ENCODE data around the gene AXDND1. TPM values are rescaled to one million over a fixed set of nuclear protein-coding genes. Genes with fewer than 3 reads are reported as not detected.

The AXDND1 gene
- polyA plus RNA-seq, 3 donors = 0.09 TPM; not detected in 2

DNA sequence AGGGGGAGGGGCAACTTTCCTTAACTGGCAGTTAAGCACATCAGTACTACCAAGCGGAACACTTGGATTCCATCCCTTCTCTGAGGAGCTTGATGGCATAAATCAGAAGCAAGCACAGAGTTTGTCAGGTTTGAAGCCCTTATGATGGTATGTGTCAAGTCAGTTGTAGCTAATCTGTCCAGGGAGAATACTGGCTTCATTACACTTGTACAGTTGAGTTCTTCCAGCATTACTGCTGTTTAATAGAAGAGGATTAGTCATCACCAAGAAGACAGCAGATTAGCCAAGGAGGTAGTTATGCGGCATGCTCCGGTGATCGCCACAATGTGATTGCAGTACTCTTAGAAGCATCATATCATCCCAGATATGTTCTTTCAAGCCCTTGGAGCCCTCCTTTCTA is 223.7 kb downstream of the AXDND1 start:
- Mint-ChIP-seq H3K27ac (no peak overlapping the region), H3K4me1 (peaks cover 7% of the 10 kb centered on the region), H3K36me3 (no peaks in the 10 kb centered on the region), H3K4me3 (no peak overlapping the region), H3K9me3 (peaks cover 0 to 18% (median 10%) of the 10 kb centered on the region in 7 donors), H3K27me3 (ENCODE audit: low read depth in 3 of 3) (peaks cover 41 to 70% (median 49%) of the 10 kb centered on the region in 3 donors)
- H3K4me1 ChIP-seq (ENCODE audit: control insufficient read depth in 1 of 2, insufficient read depth in 2 of 2, low read length in 2 of 2) = peaks cover 4 to 10% of the 10 kb centered on the region in 2 donors
- intact Hi-C loops (cut with micrococcal nuclease) = no loop called here
- TF ChIP-seq, protein P1, sequence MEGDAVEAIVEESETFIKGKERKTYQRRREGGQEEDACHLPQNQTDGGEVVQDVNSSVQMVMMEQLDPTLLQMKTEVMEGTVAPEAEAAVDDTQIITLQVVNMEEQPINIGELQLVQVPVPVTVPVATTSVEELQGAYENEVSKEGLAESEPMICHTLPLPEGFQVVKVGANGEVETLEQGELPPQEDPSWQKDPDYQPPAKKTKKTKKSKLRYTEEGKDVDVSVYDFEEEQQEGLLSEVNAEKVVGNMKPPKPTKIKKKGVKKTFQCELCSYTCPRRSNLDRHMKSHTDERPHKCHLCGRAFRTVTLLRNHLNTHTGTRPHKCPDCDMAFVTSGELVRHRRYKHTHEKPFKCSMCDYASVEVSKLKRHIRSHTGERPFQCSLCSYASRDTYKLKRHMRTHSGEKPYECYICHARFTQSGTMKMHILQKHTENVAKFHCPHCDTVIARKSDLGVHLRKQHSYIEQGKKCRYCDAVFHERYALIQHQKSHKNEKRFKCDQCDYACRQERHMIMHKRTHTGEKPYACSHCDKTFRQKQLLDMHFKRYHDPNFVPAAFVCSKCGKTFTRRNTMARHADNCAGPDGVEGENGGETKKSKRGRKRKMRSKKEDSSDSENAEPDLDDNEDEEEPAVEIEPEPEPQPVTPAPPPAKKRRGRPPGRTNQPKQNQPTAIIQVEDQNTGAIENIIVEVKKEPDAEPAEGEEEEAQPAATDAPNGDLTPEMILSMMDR (IDR thresholded peaks at IDR 0.05) = no peak
- H3K9me3 ChIP-seq (replicated peaks in 1 of 2; ENCODE audit: control insufficient read depth in 1 of 2, insufficient read depth in 1 of 2, low read length in 2 of 2) = peaks cover 4 to 17% of the 10 kb centered on the region in 2 donors
- H3K79me2 ChIP-seq (ENCODE audit: insufficient read depth, low read length) = no peaks in the 10 kb centered on the region
- no peak overlapping the region for H3K27ac ChIP-seq (ENCODE audit: low read depth in 1 of 2, low read length in 2 of 2)
- H2AFZ ChIP-seq (ENCODE audit: insufficient read depth, low read depth, low read length, poor library complexity, severe bottlenecking) = no peak overlapping the region
- H3K36me3 ChIP-seq (replicated peaks in 1 of 2; ENCODE audit: control insufficient read depth in 1 of 2, insufficient read depth in 2 of 2, low read length in 2 of 2) = no peaks in the 10 kb centered on the region
- no peak overlapping the region for H3K4me3 ChIP-seq (replicated peaks in 1 of 3; ENCODE audit: low read depth in 2 of 3, low read length in 3 of 3)
- no peak overlapping the region for H3K9ac ChIP-seq (ENCODE audit: insufficient read depth, low read length, poor library complexity, severe bottlenecking)
- no peak overlapping the region for H3K4me2 ChIP-seq (replicated peaks; ENCODE audit: extremely low read depth, low read length, poor library complexity, severe bottlenecking)
- peaks cover 21 to 73% of the 10 kb centered on the region in 2 donors for H3K27me3 ChIP-seq (ENCODE audit: control insufficient read depth in 2 of 2, insufficient read depth in 2 of 2, low read length in 2 of 2)
- DNase-seq = no peak
- WGBS (ENCODE audit: insufficient coverage) = 100% methylated on average over 3 of the region's 4 CpGs
- H4K20me1 ChIP-seq (ENCODE audit: insufficient read depth, low read length) = no peaks in the 10 kb centered on the region

DNA sequence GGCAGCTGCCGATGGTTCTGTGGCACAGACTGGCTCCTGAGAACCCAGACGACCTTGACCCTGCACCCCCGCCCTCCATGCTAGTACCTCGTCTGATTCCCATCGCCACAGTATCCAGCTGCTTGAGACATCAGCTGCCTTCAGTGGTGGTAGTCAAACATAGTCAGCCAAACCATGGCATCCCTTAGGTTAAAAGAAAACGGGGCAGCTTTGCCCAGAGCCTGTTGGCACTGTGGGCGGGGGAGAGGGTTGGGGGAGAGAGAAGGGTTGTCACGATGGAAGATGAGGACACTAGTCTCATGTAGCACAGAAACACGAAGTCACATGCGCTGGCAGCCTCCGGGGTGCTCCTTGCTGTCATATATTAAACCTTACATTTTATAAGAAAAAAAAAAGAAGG is 224.9 kb downstream of the AXDND1 start:
- Histone ChIP-seq H3K9ac (ENCODE audit: insufficient read depth, low read length, poor library complexity, severe bottlenecking) (no peak overlapping the region), H3K27me3 (ENCODE audit: control insufficient read depth in 2 of 2, insufficient read depth in 2 of 2, low read length in 2 of 2) (peaks cover 15 to 61% of the 10 kb centered on the region in 2 donors), H3K4me2 (replicated peaks; ENCODE audit: extremely low read depth, low read length, poor library complexity, severe bottlenecking) (no peak overlapping the region), H4K20me1 (ENCODE audit: insufficient read depth, low read length) (no peaks in the 10 kb centered on the region), H3K36me3 (replicated peaks in 1 of 2; ENCODE audit: control insufficient read depth in 1 of 2, insufficient read depth in 2 of 2, low read length in 2 of 2) (no peaks in the 10 kb centered on the region), H3K79me2 (ENCODE audit: insufficient read depth, low read length) (no peaks in the 10 kb centered on the region), H2AFZ (ENCODE audit: insufficient read depth, low read depth, low read length, poor library complexity, severe bottlenecking) (no peak overlapping the region), H3K4me3 (replicated peaks in 1 of 3; ENCODE audit: low read depth in 2 of 3, low read length in 3 of 3) (no peak overlapping the region), H3K9me3 (replicated peaks in 1 of 2; ENCODE audit: control insufficient read depth in 1 of 2, insufficient read depth in 1 of 2, low read length in 2 of 2) (peaks cover 4 to 17% of the 10 kb centered on the region in 2 donors), H3K27ac (ENCODE audit: low read depth in 1 of 2, low read length in 2 of 2) (no peak overlapping the region), H3K4me1 (ENCODE audit: control insufficient read depth in 1 of 2, insufficient read depth in 2 of 2, low read length in 2 of 2) (peaks cover 4 to 10% of the 10 kb centered on the region in 2 donors)
- Mint-ChIP-seq H3K27ac (no peak overlapping the region), H3K36me3 (no peaks in the 10 kb centered on the region), H3K27me3 (ENCODE audit: low read depth in 3 of 3) (peaks cover 34 to 69% (median 42%) of the 10 kb centered on the region in 3 donors), H3K9me3 (peaks cover 0 to 18% (median 10%) of the 10 kb centered on the region in 7 donors), H3K4me3 (no peak overlapping the region), H3K4me1 (peaks cover 7% of the 10 kb centered on the region)
- 87% methylated on average over 6 of the region's 11 CpGs for WGBS (ENCODE audit: insufficient coverage)
- no peak for DNase-seq
- intact Hi-C loops (cut with micrococcal nuclease) = no loop called here
- TF ChIP-seq, protein P1 (IDR thresholded peaks at IDR 0.05) = no peak

Data from CD14-positive monocyte (primary cell).